B cell (primary cell): Measurements from ENCODE around the gene BSG. TPM values are rescaled to one million over a fixed set of nuclear protein-coding genes. Genes with fewer than 3 reads are reported as not detected.
A peak's percentile ranks its signal among the peaks of the same experiment; 100 is the strongest.

Experiments used
- ATAC-seq: fragments of 200-7000 bp; cut with Tn5 transposase; one replicate; pipeline ENCODE4 v1.10.0; 2021; ENCODE audit warnings: low read depth, mild to moderate bottlenecking, moderate number of reproducible peaks, moderate library complexity
- CTCF ChIA-PET: fragments of 350-600 bp; sonication (Branson Sonifier 250); formaldehyde crosslinking; loops from one replicate; lab custom pipeline; 2021; ENCODE audit warnings: antibody characterized with exemption, inconsistent platforms; lab: Charles Lee
- POLR2A ChIA-PET: fragments of 350-600 bp; sonication (Branson Sonifier 250); formaldehyde crosslinking; loops from one replicate; lab custom pipeline; 2021; ENCODE audit warnings: antibody characterized with exemption; lab: Charles Lee
- DNase-seq: peaks from one replicate; pipeline ENCODE4 v3.0.0; 2013
- H2AFZ ChIP-seq: 2 replicates; pipeline ENCODE4 v1.6.1; 2012; ENCODE audit warnings: mild to moderate bottlenecking, low read depth, low read length; ENCODE audit not compliant: insufficient read depth, poor library complexity, severe bottlenecking
- H3K27ac ChIP-seq, 2 donors: 1 replicate in 1 of 2; 2 replicates in 1 of 2; pipeline ENCODE4 v1.5.1; 2012 to 2013; ENCODE audit warnings: low read length in 2 of 2, mild to moderate bottlenecking in 2 of 2, moderate library complexity in 1 of 2
- H3K27me3 ChIP-seq, 4 experiments: fragments of 200-600 bp in 1 of 4; sonication (generic) in 1 of 4; replicated peaks in 1 of 4; 1 replicate in 2 of 4; 2 replicates in 2 of 4; pipeline versions ENCODE4 v1.6.1 to v1.7.0; 2013 to 2016; ENCODE audit warnings: low read length in 3 of 4, mild to moderate bottlenecking in 2 of 4, mixed read lengths in 1 of 4, moderate library complexity in 1 of 4; ENCODE audit not compliant: insufficient read depth in 4 of 4, control insufficient read depth in 3 of 4; ENCODE audit errors: control extremely low read depth in 1 of 4
- H3K36me3 ChIP-seq, 2 experiments: replicated peaks in 1 of 2; 1 replicate in 1 of 2; 2 replicates in 1 of 2; pipeline versions ENCODE4 v1.6.1 to v1.7.1; 2013; ENCODE audit warnings: low read length in 1 of 2; ENCODE audit not compliant: insufficient read depth in 2 of 2, control insufficient read depth in 1 of 2; ENCODE audit errors: control extremely low read depth in 1 of 2, extremely low read depth in 1 of 2
- H3K4me1 ChIP-seq, 2 donors: fragments of 200-600 bp in 1 of 2; sonication (generic) in 1 of 2; 1 replicate in 1 of 2; 2 replicates in 1 of 2; pipeline versions ENCODE4 v1.5.1 to v1.6.1; 2013 to 2017; ENCODE audit warnings: low read length in 2 of 2; ENCODE audit not compliant: control insufficient read depth in 2 of 2, insufficient read depth in 2 of 2
- H3K4me2 ChIP-seq: replicated peaks from 2 replicates; pipeline ENCODE3; 2012; ENCODE audit warnings: mild to moderate bottlenecking, low read depth, low read length; ENCODE audit not compliant: poor library complexity, severe bottlenecking
- H3K4me3 ChIP-seq, 5 experiments: fragments of 200-600 bp in 1 of 5; sonication (generic) in 1 of 5; 1 replicate in 3 of 5; 2 replicates in 2 of 5; pipeline versions ENCODE4 v1.5.1 to v1.7.0; 2011 to 2016; ENCODE audit warnings: low read length in 4 of 5, mild to moderate bottlenecking in 4 of 5, low read depth in 2 of 5, control low read depth in 1 of 5, moderate library complexity in 1 of 5; ENCODE audit not compliant: insufficient read depth in 1 of 5; ENCODE audit errors: control extremely low read depth in 1 of 5, extremely low read depth in 1 of 5
- H3K79me2 ChIP-seq: fragments of 200-600 bp; sonication (generic); one replicate; pipeline ENCODE4 v1.6.0; 2016; ENCODE audit warnings: low read length; ENCODE audit not compliant: control insufficient read depth, insufficient read depth
- H3K9ac ChIP-seq: fragments of 200-600 bp; sonication (generic); 2 replicates; pipeline ENCODE4 v1.6.1; 2017; ENCODE audit warnings: mild to moderate bottlenecking, low read length, moderate library complexity
- H3K9me3 ChIP-seq, 3 donors: one replicate each; pipeline versions ENCODE4 v1.6.1 to v1.7.1; 2013; ENCODE audit warnings: low read length in 2 of 3; ENCODE audit not compliant: control insufficient read depth in 2 of 3, insufficient read depth in 1 of 3; ENCODE audit errors: control extremely low read depth in 1 of 3
- H4K20me1 ChIP-seq: 2 replicates; pipeline ENCODE4 v1.6.0; 2012; ENCODE audit warnings: mild to moderate bottlenecking, low read length; ENCODE audit not compliant: insufficient read depth, control insufficient read depth, poor library complexity, severe bottlenecking
- H3K27ac Mint-ChIP-seq: one replicate; pipeline ENCODE4 v1.8.0; 2021; ENCODE audit warnings: mixed read lengths
- H3K27me3 Mint-ChIP-seq: one replicate; pipeline ENCODE4 v1.8.0; 2021; ENCODE audit warnings: mixed read lengths
- H3K4me1 Mint-ChIP-seq: one replicate; pipeline ENCODE4 v1.8.0; 2021; ENCODE audit warnings: mixed read lengths
- H3K4me3 Mint-ChIP-seq: one replicate; pipeline ENCODE4 v1.8.0; 2021; ENCODE audit warnings: mixed read lengths
- H3K9me3 Mint-ChIP-seq: one replicate; pipeline ENCODE4 v1.8.0; 2022; ENCODE audit warnings: mixed read lengths; ENCODE audit not compliant: insufficient read depth
- EZH2 ChIP-seq: IDR thresholded peaks from 2 replicates; pipeline ENCODE4 v1.6.1; 2012; ENCODE audit warnings: borderline replicate concordance, low read depth, mild to moderate bottlenecking, moderate library complexity, low read length; ENCODE audit not compliant: insufficient read depth, poor library complexity, severe bottlenecking
- WGBS: methylation state at CpG from one replicate; pipeline ENCODE4 v1.1.5; 2013; ENCODE audit warnings: missing lambda C conversion rate; ENCODE audit not compliant: insufficient coverage; 5-methylcytosine and 5-hydroxymethylcytosine counted together
- intact Hi-C: fragments of 100-400 bp; cut with micrococcal nuclease; formaldehyde crosslinking; loops from one replicate; pipeline ENCODE4 v1.10.0; 2022
- polyA plus RNA-seq: library from polyadenylated mRNA; depleted of rRNA; stranded (reverse); fragments of >200 nt; gene quantifications from 2 replicates; pipeline ENCODE4 v1.2.3, GENCODE V29; 2012
- total RNA-seq, 2 donors: library from RNA; stranded (reverse); fragments of 120-200 nt in 1 of 2; gene quantifications; 1 replicate in 1 of 2; 2 replicates in 1 of 2; pipeline versions ENCODE4 v1.2.3 to v1.2.4, GENCODE V29; 2013 to 2022
- TF ChIP-seq, protein P1 (sequence below): fragments of 200-600 bp; IDR thresholded peaks from one replicate; pipeline ENCODE4 v1.8.0; 2022; ENCODE audit warnings: antibody characterized with exemption, mild to moderate bottlenecking

The BSG gene
- total and polyA plus RNA-seq, 2 donors (not counting 1 experiment from before 2014, with no cell fraction given), result 82.1 to 131 TPM

DNA sequence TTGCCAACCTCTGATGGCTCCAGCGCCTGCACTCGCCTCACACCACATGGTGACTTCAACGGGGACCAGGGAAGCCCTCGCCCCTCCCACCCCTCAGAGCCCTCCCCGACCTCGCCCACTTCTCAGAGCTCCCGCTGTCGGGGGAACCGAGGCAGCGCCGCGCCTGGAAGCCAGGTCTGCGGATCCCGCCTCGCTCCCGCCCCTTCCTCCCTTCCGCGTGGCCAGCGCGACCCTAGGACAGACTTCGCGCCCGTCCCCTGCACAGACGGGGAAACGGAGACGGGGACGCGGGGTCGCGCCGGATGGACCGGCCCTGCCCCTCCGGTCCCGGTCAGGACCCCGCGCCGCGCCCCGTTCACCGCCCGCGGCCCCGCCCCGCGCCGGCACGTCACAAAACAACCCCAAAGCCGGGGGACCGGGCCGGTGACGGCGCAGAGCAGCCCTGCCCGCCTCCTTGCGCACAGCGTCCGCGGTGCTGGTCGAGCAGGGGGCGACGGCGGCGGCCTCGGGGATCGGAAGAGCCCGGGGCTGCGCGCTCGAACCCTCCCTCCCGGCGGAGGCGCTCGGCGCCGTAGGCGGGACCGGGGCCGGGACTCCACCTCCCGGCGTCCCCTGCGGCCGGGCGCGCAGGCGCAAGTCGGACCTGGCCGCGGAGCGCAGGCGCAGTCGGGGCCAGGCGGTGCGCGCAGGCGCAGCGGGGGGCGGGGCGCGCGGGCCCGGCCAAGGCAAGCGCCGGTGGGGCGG, 41.2 kb upstream of the BSG start:
- peak overlapping the region; percentile 89 for H3K4me3 Mint-ChIP-seq
- Histone ChIP-seq H3K4me1 (peaks cover 12 to 25% of the 10 kb centered on the region in 2 donors), H4K20me1 (peaks cover 44% of the 10 kb centered on the region), H3K27ac (peak overlapping the region; percentile 41 to 79), H3K9me3 (peaks cover 0 to 8% (median 0%) of the 10 kb centered on the region in 3 donors), H3K4me2 (peak overlapping the region; percentile 93), H3K9ac (peak overlapping the region; percentile 82), H3K27me3 (no peaks in the 10 kb centered on the region), H3K36me3 (peaks cover 0 to 5% of the 10 kb centered on the region in 2 experiments), H3K4me3 (peak overlapping the region in 4 of 5 experiments; percentile 73 to 83 (median 76)), H2AFZ (peak overlapping the region; percentile 98), H3K79me2 (peaks cover 43% of the 10 kb centered on the region)
- POLR2A ChIA-PET, result interaction anchor here (0.5 to 2.0 kb wide), 8 partner anchors 8 to 1365 kb away, joined by 3 to 12 read pairs (median 5); no protein-coding TSS in a partner anchor
- H3K4me1 Mint-ChIP-seq, result peaks cover 13% of the 10 kb centered on the region
- TF ChIP-seq EZH2, result no peak
- TF ChIP-seq, protein P1, sequence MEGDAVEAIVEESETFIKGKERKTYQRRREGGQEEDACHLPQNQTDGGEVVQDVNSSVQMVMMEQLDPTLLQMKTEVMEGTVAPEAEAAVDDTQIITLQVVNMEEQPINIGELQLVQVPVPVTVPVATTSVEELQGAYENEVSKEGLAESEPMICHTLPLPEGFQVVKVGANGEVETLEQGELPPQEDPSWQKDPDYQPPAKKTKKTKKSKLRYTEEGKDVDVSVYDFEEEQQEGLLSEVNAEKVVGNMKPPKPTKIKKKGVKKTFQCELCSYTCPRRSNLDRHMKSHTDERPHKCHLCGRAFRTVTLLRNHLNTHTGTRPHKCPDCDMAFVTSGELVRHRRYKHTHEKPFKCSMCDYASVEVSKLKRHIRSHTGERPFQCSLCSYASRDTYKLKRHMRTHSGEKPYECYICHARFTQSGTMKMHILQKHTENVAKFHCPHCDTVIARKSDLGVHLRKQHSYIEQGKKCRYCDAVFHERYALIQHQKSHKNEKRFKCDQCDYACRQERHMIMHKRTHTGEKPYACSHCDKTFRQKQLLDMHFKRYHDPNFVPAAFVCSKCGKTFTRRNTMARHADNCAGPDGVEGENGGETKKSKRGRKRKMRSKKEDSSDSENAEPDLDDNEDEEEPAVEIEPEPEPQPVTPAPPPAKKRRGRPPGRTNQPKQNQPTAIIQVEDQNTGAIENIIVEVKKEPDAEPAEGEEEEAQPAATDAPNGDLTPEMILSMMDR, result no peak
- under 1% methylated on average over 103 of the region's 103 CpGs for WGBS
- ATAC-seq, result peak; percentile 80
- peak; percentile 94 for DNase-seq
- peaks cover 6% of the 10 kb centered on the region for H3K27me3 Mint-ChIP-seq
- H3K27ac Mint-ChIP-seq, result peak overlapping the region; percentile 88
- intact Hi-C loops, result loop anchor here (1.0 to 2.0 kb wide), 4 partner anchors 24 to 132 kb away; partner anchors contain the start of genes BSG, RNF126 and TPGS1
- H3K9me3 Mint-ChIP-seq, result no peaks in the 10 kb centered on the region
- CTCF ChIA-PET, result interaction anchor here (0.8 to 3.8 kb wide), 5 partner anchors 10 to 42 kb away, joined by 3 to 24 read pairs (median 3); no protein-coding TSS in a partner anchor
